OCI-LY7 (cell line): ENCODE measurements around the gene KCTD2. TPM values are rescaled to one million over a fixed set of nuclear protein-coding genes. Genes with fewer than 3 reads are reported as not detected.

Source experiments
- BruUV-seq: library from RNA; stranded (reverse); fragments of 400-500 nt; replicated peaks from 2 replicates; lab custom pipeline; 2021; lab: Mats Ljungman, UMichigan
- CTCF ChIA-PET: fragments of 300-600 bp; sonication (Branson Sonifier 250); formaldehyde crosslinking; loops from one replicate; lab custom pipeline; 2022; ENCODE audit warnings: antibody characterized with exemption; ENCODE audit not compliant: unreplicated experiment; lab: Charles Lee
- POLR2A ChIA-PET: fragments of 300-600 bp; sonication (Branson Sonifier 250); formaldehyde crosslinking; loops from one replicate; lab custom pipeline; 2022; ENCODE audit warnings: antibody characterized with exemption; lab: Charles Lee
- DNase-seq: peaks from one replicate; pipeline ENCODE4 v3.0.0-alpha.2; 2015; ENCODE audit warnings: low spot score
- H2AFZ ChIP-seq: fragments of 200-600 bp; sonication (generic), shearing (Covaris generic); 2 replicates; pipeline ENCODE4 v1.6.1; 2014; ENCODE audit warnings: mild to moderate bottlenecking, antibody characterized with exemption, low read length, moderate library complexity
- H3K27ac ChIP-seq: fragments of 200-600 bp; sonication (generic); 2 replicates; pipeline ENCODE4 v1.5.1; 2014; ENCODE audit warnings: mixed run types, low read depth, mild to moderate bottlenecking, moderate library complexity, low read length, inconsistent platforms; ENCODE audit not compliant: poor library complexity, severe bottlenecking
- H3K36me3 ChIP-seq: fragments of 200-600 bp; sonication (generic); 2 replicates; pipeline ENCODE4 v1.6.1; 2014; ENCODE audit warnings: mild to moderate bottlenecking, antibody characterized with exemption, low read length, moderate library complexity, mixed read lengths; ENCODE audit not compliant: insufficient read depth
- H3K4me1 ChIP-seq: fragments of 200-600 bp; sonication (generic); 2 replicates; pipeline ENCODE4 v1.5.1; 2014; ENCODE audit warnings: mild to moderate bottlenecking, low read length; ENCODE audit not compliant: insufficient read depth, poor library complexity, severe bottlenecking
- H3K4me2 ChIP-seq: fragments of 200-600 bp; sonication (generic); 2 replicates; pipeline ENCODE4 v1.6.1; 2014; ENCODE audit warnings: mild to moderate bottlenecking, low read length
- H3K4me3 ChIP-seq: fragments of 200-600 bp; sonication (generic); 2 replicates; pipeline ENCODE4 v1.5.1; 2014; ENCODE audit warnings: mild to moderate bottlenecking, low read depth, low read length; ENCODE audit not compliant: poor library complexity, severe bottlenecking
- H3K79me2 ChIP-seq: fragments of 200-600 bp; sonication (generic); 2 replicates; pipeline ENCODE4 v1.6.1; 2016; ENCODE audit warnings: low read depth, mild to moderate bottlenecking, low read length, moderate library complexity, mixed read lengths; ENCODE audit not compliant: insufficient read depth
- H3K9me2 ChIP-seq: fragments of 200-600 bp; sonication (generic); 2 replicates; pipeline ENCODE4 v1.6.1; 2016; ENCODE audit warnings: mild to moderate bottlenecking, low read length, mixed read lengths; ENCODE audit not compliant: insufficient read depth
- H3K9me3 ChIP-seq: fragments of 200-600 bp; sonication (generic); 2 replicates; pipeline ENCODE4 v1.6.1; 2014; ENCODE audit warnings: mild to moderate bottlenecking, mixed run types, low read length, mixed read lengths
- H4K20me1 ChIP-seq: fragments of 200-600 bp; sonication (generic); 2 replicates; pipeline ENCODE4 v1.6.1; 2014; ENCODE audit warnings: mild to moderate bottlenecking, antibody characterized with exemption, low read length, moderate library complexity, mixed read lengths; ENCODE audit not compliant: insufficient read depth
- CTCF ChIP-seq: fragments of 200-600 bp; sonication (generic); conservative IDR thresholded peaks from 2 replicates; pipeline ENCODE4 v1.5.1; 2014; ENCODE audit warnings: mild to moderate bottlenecking, antibody characterized with exemption, low read length, moderate library complexity, mixed read lengths
- EZH2phosphoT487 ChIP-seq: fragments of 200-600 bp; sonication (generic); IDR thresholded peaks from 2 replicates; pipeline ENCODE4 v1.6.1; 2018; ENCODE audit warnings: low read depth, borderline replicate concordance, mild to moderate bottlenecking, mixed run types, antibody characterized with exemption, low read length, moderate library complexity, mixed read lengths
- intact Hi-C: fragments of 100-400 bp; cut with micrococcal nuclease; formaldehyde crosslinking; loops from one replicate; pipeline ENCODE4 v1.10.0; 2022; ENCODE audit not compliant: unreplicated experiment
- total RNA-seq, 2 experiments: library from RNA; depleted of rRNA in 1 of 2; stranded (reverse); fragments of >200 nt in 1 of 2; shearing (Covaris generic) in 1 of 2; gene quantifications; 2 replicates each; pipeline ENCODE4 v1.2.3, GENCODE V29; 2014 to 2022

The KCTD2 gene
- total RNA-seq, 2 experiments from 2014 or later: 21.0 to 29.8 TPM

GRCh38 chr17:75013092-75013559 lies 33.9 kb upstream of the KCTD2 start:
- POLR2A ChIA-PET: interaction anchor here (0.6 to 3.4 kb wide), 24 partner anchors 9 to 529 kb away, joined by 3 to 27 read pairs (median 5); partner anchors contain the start of genes ATP5PD, FDXR, HID1 and KCTD2
- peak overlapping the region; percentile 73 for H3K4me3 ChIP-seq
- H3K9me2 ChIP-seq: no peaks in the 10 kb centered on the region
- H3K27ac ChIP-seq: peak overlapping the region; percentile 54
- intact Hi-C loops: loop anchor here (1.0 to 5.0 kb wide), 2 partner anchors 34 to 94 kb away; partner anchors contain the start of genes ARMC7 and KCTD2
- H2AFZ ChIP-seq: peak overlapping the region; percentile 90; the same call in 1 of the 2 replicates
- DNase-seq: no peak
- H4K20me1 ChIP-seq: no peaks in the 10 kb centered on the region
- no peaks in the 10 kb centered on the region for H3K9me3 ChIP-seq
- CTCF ChIA-PET: interaction anchor here (0.7 to 3.2 kb wide), 9 partner anchors 11 to 192 kb away, joined by 3 to 26 read pairs (median 3); partner anchors contain the start of genes ATP5PD and KCTD2
- peaks cover 20% of the 10 kb centered on the region for H3K36me3 ChIP-seq
- peaks cover 16% of the 10 kb centered on the region for H3K4me1 ChIP-seq
- H3K4me2 ChIP-seq: peak overlapping the region; percentile 86
- H3K79me2 ChIP-seq: peaks cover 21% of the 10 kb centered on the region
- no peak for TF ChIP-seq CTCF
- no TSS peak for BruUV-seq

GRCh38 chr17:75019146-75019545 lies 27.9 kb upstream of the KCTD2 start:
- H3K36me3 ChIP-seq: peaks cover 75% of the 10 kb centered on the region
- H3K79me2 ChIP-seq: peaks cover 8% of the 10 kb centered on the region
- DNase-seq: no peak
- ChIA-PET CTCF (no interaction called here), POLR2A (interaction anchor here (1.2 kb wide), 1 partner anchor 32 kb away, joined by 3 read pairs; the partner anchor contains the start of gene CDR2L)
- no peak overlapping the region for H3K27ac ChIP-seq
- no TSS peak for BruUV-seq
- no peaks in the 10 kb centered on the region for H3K9me2 ChIP-seq
- no peaks in the 10 kb centered on the region for H4K20me1 ChIP-seq
- no peak overlapping the region for H2AFZ ChIP-seq
- H3K4me1 ChIP-seq: no peaks in the 10 kb centered on the region
- H3K9me3 ChIP-seq: no peaks in the 10 kb centered on the region
- H3K4me2 ChIP-seq: no peak overlapping the region
- no peak overlapping the region for H3K4me3 ChIP-seq
- intact Hi-C loops: no loop called here
- TF ChIP-seq CTCF: no peak
- TF ChIP-seq EZH2phosphoT487: no peak

GRCh38 chr17:75019710-75020109 lies 27.3 kb upstream of the KCTD2 start:
- ChIA-PET POLR2A (interaction anchor here (0.6 to 1.2 kb wide), 2 partner anchors 10 to 32 kb away, joined by 3 read pairs; partner anchors contain the start of gene CDR2L), CTCF (no interaction called here)
- peaks cover 80% of the 10 kb centered on the region for H3K36me3 ChIP-seq
- no peak for DNase-seq
- no peak overlapping the region for H3K4me3 ChIP-seq
- intact Hi-C loops: no loop called here
- peaks cover 3% of the 10 kb centered on the region for H3K79me2 ChIP-seq
- no peak overlapping the region for H2AFZ ChIP-seq
- H3K4me2 ChIP-seq: no peak overlapping the region
- H3K9me2 ChIP-seq: no peaks in the 10 kb centered on the region
- 0 out of 2 replicates have a peak, but pooled peaks cover under 1% of the 10 kb centered on the region for H3K9me3 ChIP-seq
- TF ChIP-seq EZH2phosphoT487 (no peak), CTCF (no peak)
- no peak overlapping the region for H3K27ac ChIP-seq
- no TSS peak for BruUV-seq
- H3K4me1 ChIP-seq: no peaks in the 10 kb centered on the region
- H4K20me1 ChIP-seq: no peaks in the 10 kb centered on the region
